GM12878 (cell line): ENCODE results near the gene SPATA2. TPM values are rescaled to one million over a fixed set of nuclear protein-coding genes. Genes with fewer than 3 reads are reported as not detected.

Source experiments
- ATAC-seq: fragments of 200-7000 bp; cut with Tn5 transposase; 3 replicates; pipeline ENCODE4 v1.9.1; 2020; ENCODE audit warnings: mild to moderate bottlenecking, moderate library complexity
- BruUV-seq: library from RNA; stranded (reverse); fragments of 400-500 nt; replicated peaks from 2 replicates; lab custom pipeline; 2021; lab: Mats Ljungman, UMichigan
- CTCF ChIA-PET: fragments of 300-600 bp; sonication (Branson Sonifier 250); formaldehyde crosslinking; extraction: SDS; loops from one replicate; lab custom pipeline; 2021; ENCODE audit warnings: inconsistent platforms; lab: Yijun Ruan, JAX
- POLR2A ChIA-PET: fragments of 350-600 bp; formaldehyde crosslinking; extraction: SDS; loops from one replicate; lab custom pipeline; 2021; ENCODE audit warnings: inconsistent platforms; lab: Charles Lee
- RAD21 ChIA-PET: fragments of 300-600 bp; sonication (Branson Sonifier 250); formaldehyde crosslinking; loops from one replicate; lab custom pipeline; 2023; ENCODE audit warnings: antibody characterized with exemption; ENCODE audit not compliant: unreplicated experiment; lab: Charles Lee
- SMC1A ChIA-PET: fragments of 300-600 bp; sonication (Branson Sonifier 250); formaldehyde crosslinking; loops from one replicate; lab custom pipeline; 2023; ENCODE audit not compliant: unreplicated experiment, uncharacterized antibody; lab: Charles Lee
- DNase-seq: peaks from one replicate; pipeline ENCODE4 v3.0.0-alpha.2; 2011; ENCODE audit warnings: low read depth, low spot score
- FAIRE-seq: peaks from 3 replicates; lab custom pipeline; 2011; peaks lifted over from hg19 to GRCh38; lab: Jason Lieb, UNC
- H2AFZ ChIP-seq: 2 replicates; pipeline ENCODE4 v1.6.0; 2011; ENCODE audit warnings: low read depth, low read length, control low read depth; ENCODE audit not compliant: control insufficient read depth
- H3K27ac ChIP-seq: 2 replicates; pipeline ENCODE4 v1.5.1; 2011; ENCODE audit warnings: control low read depth; ENCODE audit not compliant: control insufficient read depth, insufficient read depth
- H3K27me3 ChIP-seq, 2 experiments: replicated peaks in 1 of 2; 2 replicates each; pipeline versions ENCODE4 v1.6.0 to v1.6.1; 2011; ENCODE audit warnings: low read length in 1 of 2; ENCODE audit not compliant: control insufficient read depth in 2 of 2, insufficient read depth in 2 of 2
- H3K36me3 ChIP-seq, 2 experiments: 2 replicates each; pipeline ENCODE4 v1.5.1; 2011; ENCODE audit warnings: low read length in 1 of 2; ENCODE audit not compliant: control insufficient read depth in 2 of 2, insufficient read depth in 2 of 2
- H3K4me1 ChIP-seq: 2 replicates; pipeline ENCODE4 v1.6.1; 2011; ENCODE audit warnings: mild to moderate bottlenecking, low read length, moderate library complexity, mixed read lengths; ENCODE audit not compliant: control insufficient read depth, insufficient read depth
- H3K4me2 ChIP-seq: 2 replicates; pipeline ENCODE4 v1.6.0; 2011; ENCODE audit warnings: control low read depth; ENCODE audit not compliant: control insufficient read depth, insufficient read depth
- H3K4me3 ChIP-seq: fragments of 200-600 bp; sonication (generic); 2 replicates; pipeline ENCODE4 v1.5.1; 2016
- H3K79me2 ChIP-seq: 2 replicates; pipeline ENCODE4 v1.6.0; 2011; ENCODE audit warnings: low read length; ENCODE audit not compliant: control insufficient read depth, insufficient read depth
- H3K9ac ChIP-seq: 2 replicates; pipeline ENCODE4 v1.8.0; 2011; ENCODE audit warnings: low read length, control low read depth, mixed read lengths; ENCODE audit not compliant: control insufficient read depth, insufficient read depth
- H3K9me3 ChIP-seq: replicated peaks from 3 replicates; pipeline ENCODE4 v1.5.1; 2011; ENCODE audit warnings: mild to moderate bottlenecking, low read length; ENCODE audit not compliant: control insufficient read depth, insufficient read depth
- H4K20me1 ChIP-seq: 2 replicates; pipeline ENCODE4 v1.6.0; 2011; ENCODE audit not compliant: control insufficient read depth, insufficient read depth
- IKZF1 ChIP-seq: fragments of 450-650 bp; conservative IDR thresholded peaks from 2 replicates; pipeline ENCODE4 v1.6.1; 2017; ENCODE audit warnings: antibody characterized with exemption, mild to moderate bottlenecking
- MEF2B ChIP-seq: fragments of 450-650 bp; IDR thresholded peaks from 2 replicates; pipeline ENCODE4 v1.6.1; 2018; ENCODE audit warnings: mild to moderate bottlenecking, moderate library complexity; ENCODE audit not compliant: partially characterized antibody, poor library complexity, severe bottlenecking
- POLR2A ChIP-seq: IDR thresholded peaks from 2 replicates; pipeline ENCODE4 v1.6.1; 2011; ENCODE audit warnings: low read depth, mild to moderate bottlenecking, low read length
- SPI1 ChIP-seq: IDR thresholded peaks from 2 replicates; pipeline ENCODE4 v1.6.1; 2011; ENCODE audit warnings: low read depth, mild to moderate bottlenecking, low read length, moderate library complexity, borderline replicate concordance; ENCODE audit not compliant: insufficient read depth
- SUZ12 ChIP-seq: fragments of 200-600 bp; sonication (generic); IDR thresholded peaks from one replicate; pipeline ENCODE4 v1.6.1; 2018; ENCODE audit warnings: antibody characterized with exemption, mild to moderate bottlenecking; ENCODE audit not compliant: unreplicated experiment
- USF1 ChIP-seq: IDR thresholded peaks from 2 replicates; pipeline ENCODE4 v1.6.1; 2011; ENCODE audit warnings: borderline replicate concordance, low read depth, mild to moderate bottlenecking, moderate library complexity, mixed read lengths, low read length; ENCODE audit not compliant: insufficient read depth; ENCODE audit errors: extremely low read length
- USF2 ChIP-seq: IDR thresholded peaks from 2 replicates; pipeline ENCODE4 v1.6.1; 2011; ENCODE audit warnings: low read depth, low read length, improper control_type of control experiment, borderline replicate concordance
- YY1 ChIP-seq: IDR thresholded peaks from 2 replicates; pipeline ENCODE4 v1.6.1; 2011; ENCODE audit warnings: low read depth, mild to moderate bottlenecking, low read length
- WGBS: methylation state at CpG from one replicate; pipeline ENCODE4 v1.1.6; 2016; ENCODE audit warnings: low lambda C conversion rate; ENCODE audit not compliant: insufficient replicate concordance, insufficient coverage; ENCODE audit errors: missing lambda C conversion rate; 5-methylcytosine and 5-hydroxymethylcytosine counted together
- in situ Hi-C: fragments of 300-500 bp; cut with MboI; formaldehyde crosslinking; loops from 9 replicates; pipeline ENCODE4 v1.14.3; 2018; ENCODE audit warnings: mixed read lengths
- intact Hi-C: fragments of 100-400 bp; cut with micrococcal nuclease; formaldehyde crosslinking; loops from one replicate; pipeline ENCODE4 v1.14.2; 2022; ENCODE audit not compliant: unreplicated experiment
- polyA plus RNA-seq, 11 experiments: library from polyadenylated mRNA; depleted of rRNA in 4 of 11; unstranded in 6 of 11; stranded (reverse) in 5 of 11; fragments of >200 nt; fragmentation: Nextera tagmentation in 4 of 11; fragmentation: Illumina TruSeq in 1 of 11; extraction: Ambion mirVana in 4 of 11; extraction: Trizol in 1 of 11; gene quantifications; 1 replicate in 1 of 11; 2 replicates in 10 of 11; pipeline versions ENCODE4 v1.2.1 to v1.2.3, GENCODE V29; 2011 to 2016; ENCODE audit warnings: inconsistent platforms in 2 of 11, missing spikeins in 2 of 11, low read depth in 1 of 11
- total RNA-seq, 4 experiments: library from RNA; depleted of rRNA in 3 of 4; stranded (reverse); fragments of >200 nt in 3 of 4; fragmentation: Illumina TruSeq in 1 of 4; extraction: Trizol in 1 of 4; gene quantifications; 2 replicates each; pipeline versions ENCODE4 v1.2.1 to v1.2.3, GENCODE V29; 2013 to 2021

Gene SPATA2
- total and polyA plus RNA-seq, 10 of the 15 experiments (the other 5 are each of a cell fraction or from before 2014, with no cell fraction given) = 0.93 to 11.7 (median 5.6) TPM

GRCh38 chr20:49868964-49869363 is 46.4 kb downstream of the SPATA2 start (continued):
- no peak for TF ChIP-seq IKZF1
- no peak for TF ChIP-seq YY1
- no peak for TF ChIP-seq POLR2A
- no peak for TF ChIP-seq MEF2B
- TF ChIP-seq SUZ12 = no peak

GRCh38 chr20:49868538-49868937 is 46.8 kb downstream of the SPATA2 start:
- in situ Hi-C loops = loop anchor here (25.0 kb wide), 1 partner anchor 531 kb away; no protein-coding TSS in a partner anchor

More at GRCh38 chr20:49868538-49868937, 46.8 kb downstream of the SPATA2 start:
- WGBS = 21% methylated on average over 3 of the region's 3 CpGs
- peaks cover 19% of the 10 kb centered on the region for H3K4me1 ChIP-seq
- FAIRE-seq = no peak
- no peaks in the 10 kb centered on the region for H3K9me3 ChIP-seq
- peak; percentile 3 for DNase-seq
- peak overlapping the region; percentile 84 for H3K27ac ChIP-seq
- peaks cover 4 to 6% of the 10 kb centered on the region in 2 experiments; a peak in 3 of 4 replicates for H3K36me3 ChIP-seq
- no peaks in the 10 kb centered on the region for H3K79me2 ChIP-seq
- POLR2A ChIA-PET = no interaction called here
- no peak for TF ChIP-seq USF1
- peak; percentile 38; the same call in 1 of the 2 replicates for TF ChIP-seq SPI1
- no peak for TF ChIP-seq USF2
- ATAC-seq = peak; percentile 44
- H3K4me3 ChIP-seq = no peak overlapping the region
- RAD21 ChIA-PET = no interaction called here
- peak overlapping the region; percentile 61; the same call in 1 of the 2 replicates for H3K4me2 ChIP-seq
- H4K20me1 ChIP-seq = no peaks in the 10 kb centered on the region
- no TSS peak for BruUV-seq
- intact Hi-C loops = no loop called here
- no peaks in the 10 kb centered on the region for H3K27me3 ChIP-seq
- peak overlapping the region; percentile 43; the same call in 1 of the 2 replicates for H3K9ac ChIP-seq
- no peak overlapping the region for H2AFZ ChIP-seq
- CTCF ChIA-PET = interaction anchor here (1.3 to 2.2 kb wide), 3 partner anchors 18 to 258 kb away, joined by 3 to 12 read pairs (median 3); no protein-coding TSS in a partner anchor
- SMC1A ChIA-PET = interaction anchor here (1.2 to 1.9 kb wide), 2 partner anchors 20 to 258 kb away, joined by 3 to 6 read pairs; no protein-coding TSS in a partner anchor
